GM20000 (cell line): ENCODE data around the gene CCR2.

ENCODE experiments used
- DNase-seq: peaks from one replicate; pipeline ENCODE4 v3.0.0; 2012; ENCODE audit warnings: low spot score
- TF ChIP-seq, protein P1 (sequence below): IDR thresholded peaks from 2 replicates; pipeline ENCODE4 v1.5.1; 2012; ENCODE audit warnings: mild to moderate bottlenecking, control low read depth; ENCODE audit errors: extremely low read depth, missing control alignments

The CCR2 gene

DNA sequence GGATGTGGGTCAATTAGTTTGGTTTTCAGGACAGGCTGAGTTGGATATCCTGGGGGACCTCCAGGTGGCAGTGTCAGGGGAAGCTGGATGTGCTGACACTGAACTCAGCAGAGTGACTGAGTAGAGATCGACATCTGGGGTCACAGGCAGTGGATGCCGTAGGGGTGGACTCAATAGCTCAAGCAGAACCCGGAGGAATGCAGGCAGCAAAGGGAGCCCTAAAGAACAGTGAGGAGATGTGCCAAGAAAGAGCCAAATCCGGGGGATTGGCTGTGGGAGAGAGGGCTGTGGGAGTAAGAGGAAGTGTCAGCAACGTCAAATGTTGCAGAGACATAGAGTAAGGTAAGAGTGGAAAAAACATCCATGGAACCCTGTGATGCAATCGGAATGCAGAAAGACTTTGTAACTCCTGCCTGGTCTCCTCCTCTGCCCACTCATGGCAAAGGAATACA is 41.3 kb downstream of the CCR2 start:
- TF ChIP-seq, protein P1, sequence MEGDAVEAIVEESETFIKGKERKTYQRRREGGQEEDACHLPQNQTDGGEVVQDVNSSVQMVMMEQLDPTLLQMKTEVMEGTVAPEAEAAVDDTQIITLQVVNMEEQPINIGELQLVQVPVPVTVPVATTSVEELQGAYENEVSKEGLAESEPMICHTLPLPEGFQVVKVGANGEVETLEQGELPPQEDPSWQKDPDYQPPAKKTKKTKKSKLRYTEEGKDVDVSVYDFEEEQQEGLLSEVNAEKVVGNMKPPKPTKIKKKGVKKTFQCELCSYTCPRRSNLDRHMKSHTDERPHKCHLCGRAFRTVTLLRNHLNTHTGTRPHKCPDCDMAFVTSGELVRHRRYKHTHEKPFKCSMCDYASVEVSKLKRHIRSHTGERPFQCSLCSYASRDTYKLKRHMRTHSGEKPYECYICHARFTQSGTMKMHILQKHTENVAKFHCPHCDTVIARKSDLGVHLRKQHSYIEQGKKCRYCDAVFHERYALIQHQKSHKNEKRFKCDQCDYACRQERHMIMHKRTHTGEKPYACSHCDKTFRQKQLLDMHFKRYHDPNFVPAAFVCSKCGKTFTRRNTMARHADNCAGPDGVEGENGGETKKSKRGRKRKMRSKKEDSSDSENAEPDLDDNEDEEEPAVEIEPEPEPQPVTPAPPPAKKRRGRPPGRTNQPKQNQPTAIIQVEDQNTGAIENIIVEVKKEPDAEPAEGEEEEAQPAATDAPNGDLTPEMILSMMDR, result peak; percentile 25
- DNase-seq, result no peak

DNA sequence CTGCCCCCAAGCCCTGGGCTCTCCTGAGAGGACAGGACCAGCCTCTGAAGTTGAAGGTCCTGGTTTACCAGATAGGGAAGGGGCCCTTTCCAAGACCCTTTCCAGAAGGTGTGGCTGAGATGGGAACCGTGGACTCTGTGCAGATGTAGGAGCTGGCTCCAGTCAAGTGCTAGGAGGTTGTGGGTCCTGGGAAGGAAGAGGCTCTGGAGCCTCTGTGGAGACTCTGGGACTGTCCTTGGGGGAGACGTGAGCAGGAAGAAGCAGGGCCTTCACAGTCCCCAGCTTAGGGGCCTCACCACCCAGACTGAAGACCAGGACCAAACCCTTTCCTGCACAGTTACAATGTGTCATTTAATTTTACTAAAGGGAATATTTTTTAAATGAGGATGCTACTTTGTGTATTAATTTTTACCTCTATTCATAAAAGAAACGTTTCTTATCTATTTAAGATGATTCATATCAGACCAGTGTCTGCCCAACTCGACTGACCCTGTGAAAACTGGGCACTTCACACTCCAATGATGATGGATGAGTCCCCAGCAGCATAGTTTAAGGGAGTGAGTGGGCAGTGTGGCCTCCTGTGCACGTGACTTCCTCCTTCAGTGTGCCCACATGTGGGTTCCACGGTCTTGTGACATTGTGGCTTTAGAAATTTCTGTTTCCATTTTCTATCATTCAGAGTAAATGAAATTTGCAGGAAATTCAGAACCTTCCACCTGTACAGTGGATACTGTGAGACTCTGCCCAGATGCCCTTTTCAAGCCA is 42.0 kb downstream of the CCR2 start:
- DNase-seq, result no peak
- TF ChIP-seq, protein P1, result no peak

DNA sequence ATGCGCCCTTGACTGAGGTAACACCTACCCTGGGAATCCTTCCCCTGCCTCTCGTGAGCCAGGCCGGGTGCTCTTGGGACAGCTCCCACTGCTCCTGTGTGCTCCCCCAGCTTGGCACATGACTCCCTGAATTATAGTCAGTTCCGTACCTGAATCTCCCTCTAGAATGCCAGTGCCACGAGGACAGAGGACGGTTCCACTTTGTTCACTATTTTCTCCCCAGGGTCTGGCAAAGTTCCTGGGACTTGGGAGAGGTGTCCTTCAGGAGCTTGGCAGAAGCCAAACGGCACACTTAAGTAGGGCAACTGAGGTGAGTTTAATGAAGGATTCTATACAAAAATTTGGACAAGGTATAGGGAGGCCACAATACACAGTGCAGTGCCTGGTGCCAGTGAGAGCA is 43.2 kb downstream of the CCR2 start:
- DNase-seq, result no peak
- TF ChIP-seq, protein P1, result no peak

DNA sequence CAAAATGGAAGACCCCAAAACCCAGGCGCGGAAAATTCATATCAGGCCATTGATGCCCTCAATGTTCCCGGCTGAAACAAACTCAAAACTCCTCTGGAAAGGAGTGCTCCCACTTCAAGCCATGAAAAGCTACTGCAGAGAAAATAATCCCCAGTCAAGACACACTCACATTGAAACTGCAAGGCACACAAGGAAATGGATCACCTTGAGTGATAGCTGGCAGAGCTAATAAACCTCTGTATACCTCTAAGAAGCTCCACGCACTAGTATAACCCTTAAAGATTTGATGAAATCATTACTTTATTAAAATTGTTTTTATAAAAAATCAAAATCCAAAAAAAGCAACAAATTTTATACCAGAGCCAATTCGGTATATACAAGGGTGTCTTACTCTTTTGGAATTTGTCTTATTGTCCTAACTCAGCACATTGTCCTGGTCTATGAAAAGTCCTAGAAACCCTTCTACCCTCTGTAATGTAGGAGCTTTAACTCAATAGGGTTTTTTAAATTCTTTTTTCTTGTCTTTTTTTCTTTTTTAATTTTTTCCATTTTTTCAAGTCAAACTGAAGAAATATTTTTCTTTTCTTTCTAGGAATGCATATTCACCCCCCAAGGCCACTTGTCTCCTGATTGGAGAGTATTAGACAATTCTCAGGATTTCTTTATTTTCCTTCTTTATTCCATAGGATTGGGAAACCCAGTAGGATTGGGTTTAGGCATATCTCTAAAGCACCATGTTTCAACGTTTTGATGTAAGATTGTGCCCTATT is 44.5 kb downstream of the CCR2 start:
- no peak for DNase-seq
- TF ChIP-seq, protein P1, result no peak

DNA sequence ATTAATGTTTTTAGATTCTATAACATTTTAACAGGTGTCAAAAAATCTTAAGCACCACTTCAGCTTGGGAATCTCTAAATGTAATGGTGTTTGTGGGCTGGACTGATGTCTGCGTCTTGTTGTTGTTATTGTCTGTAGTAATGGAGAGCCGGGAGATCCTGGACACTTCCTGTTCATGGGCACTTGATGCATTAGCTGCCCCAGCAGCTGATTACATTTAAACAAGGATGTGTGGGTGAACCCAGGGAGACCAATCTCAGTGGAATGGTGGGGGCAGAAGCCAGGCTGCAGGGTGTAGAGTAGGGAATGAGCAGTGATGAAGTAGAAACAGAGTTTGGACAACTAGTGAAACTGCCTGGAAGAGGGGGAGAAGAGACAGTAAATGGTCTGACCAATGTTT is 45.2 kb downstream of the CCR2 start:
- TF ChIP-seq, protein P1, result no peak
- no peak for DNase-seq

DNA sequence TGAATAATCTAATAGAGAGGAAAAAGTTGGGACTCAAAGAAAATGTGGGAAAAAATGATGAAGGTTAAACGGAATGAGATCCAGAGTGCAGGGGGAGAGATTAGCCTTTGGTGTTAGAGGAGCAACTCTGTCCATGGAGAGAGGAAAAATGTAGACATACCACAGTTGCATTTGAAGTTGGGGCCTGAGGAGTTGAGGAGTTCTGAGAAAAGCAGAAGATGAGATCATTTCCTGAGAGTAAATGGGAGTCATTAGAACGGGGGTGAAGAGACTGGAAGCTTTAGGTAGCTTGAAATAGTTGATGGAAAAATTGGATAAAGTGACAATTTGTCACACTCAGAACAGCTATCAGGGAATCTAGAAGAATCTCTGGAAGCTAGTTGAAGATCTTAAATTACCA is 45.6 kb downstream of the CCR2 start:
- TF ChIP-seq, protein P1, result no peak
- no peak for DNase-seq
